HG02885 (cell line): ENCODE measurements around the gene GADD45GIP1.

Source experiments
- ATAC-seq: cut with Tn5 transposase; IDR thresholded peaks from one replicate; pipeline ENCODE4 v1.9.1; 2021; ENCODE audit warnings: mild to moderate bottlenecking; ENCODE audit not compliant: unreplicated experiment, poor library complexity

Gene GADD45GIP1

GRCh38 chr19:12944104-12944674 is 12.8 kb downstream of the GADD45GIP1 start:
- no peak for ATAC-seq

- no peak for ATAC-seq
These were observed 13.5 kb downstream of the GADD45GIP1 start for GRCh38 chr19:12943437-12944044.

- no peak for ATAC-seq
These were observed 16.1 kb downstream of the GADD45GIP1 start for GRCh38 chr19:12940897-12941296.

GRCh38 chr19:12939975-12940423 is 17.0 kb downstream of the GADD45GIP1 start:
- no peak for ATAC-seq

- ATAC-seq = no peak
These were observed 18.0 kb downstream of the GADD45GIP1 start for GRCh38 chr19:12938779-12939601.

- ATAC-seq = peak; percentile 89
These were observed 18.9 kb downstream of the GADD45GIP1 start, which contains the start of gene CALR for GRCh38 chr19:12937927-12938778. Gene CALR, plus strand, starts transcription at chr19:12938609. Its CDS starts 71 bp downstream, at chr19:12938680.

- no peak for ATAC-seq
These were observed 19.7 kb downstream of the GADD45GIP1 start for GRCh38 chr19:12937093-12937926.

- ATAC-seq = no peak
These were observed 20.4 kb downstream of the GADD45GIP1 start for GRCh38 chr19:12936582-12936981.

GRCh38 chr19:12935071-12935470 is 22.0 kb downstream of the GADD45GIP1 start:
- ATAC-seq = no peak

GRCh38 chr19:12933287-12934072 is 23.5 kb downstream of the GADD45GIP1 start, which contains the start of gene FARSA:
Gene FARSA, minus strand, starts transcription at chr19:12933711. Its CDS starts 15 bp downstream, at chr19:12933696.
- ATAC-seq = peak; percentile 56

- no peak for ATAC-seq
These were observed 24.4 kb downstream of the GADD45GIP1 start for GRCh38 chr19:12932392-12933286.

GRCh38 chr19:12930002-12930645 is 26.9 kb downstream of the GADD45GIP1 start:
- ATAC-seq = no peak

- no peak for ATAC-seq
These were observed 32.3 kb downstream of the GADD45GIP1 start for GRCh38 chr19:12924621-12925310.

- no peak for ATAC-seq
These were observed 34.1 kb downstream of the GADD45GIP1 start for GRCh38 chr19:12922959-12923358.

- no peak for ATAC-seq
These were observed 36.0 kb downstream of the GADD45GIP1 start for GRCh38 chr19:12921047-12921446.

GRCh38 chr19:12918253-12918652 is 38.8 kb downstream of the GADD45GIP1 start:
- ATAC-seq = no peak
